Measurements from ENCODE around the gene SELENOW.

GRCh38 chr19:47806435-47806834, 27.9 kb downstream of the SELENOW start:
- TF ChIP-seq POLR2A (IDR thresholded peaks at IDR 0.05), result no peak
- TF ChIP-seq, protein P1, sequence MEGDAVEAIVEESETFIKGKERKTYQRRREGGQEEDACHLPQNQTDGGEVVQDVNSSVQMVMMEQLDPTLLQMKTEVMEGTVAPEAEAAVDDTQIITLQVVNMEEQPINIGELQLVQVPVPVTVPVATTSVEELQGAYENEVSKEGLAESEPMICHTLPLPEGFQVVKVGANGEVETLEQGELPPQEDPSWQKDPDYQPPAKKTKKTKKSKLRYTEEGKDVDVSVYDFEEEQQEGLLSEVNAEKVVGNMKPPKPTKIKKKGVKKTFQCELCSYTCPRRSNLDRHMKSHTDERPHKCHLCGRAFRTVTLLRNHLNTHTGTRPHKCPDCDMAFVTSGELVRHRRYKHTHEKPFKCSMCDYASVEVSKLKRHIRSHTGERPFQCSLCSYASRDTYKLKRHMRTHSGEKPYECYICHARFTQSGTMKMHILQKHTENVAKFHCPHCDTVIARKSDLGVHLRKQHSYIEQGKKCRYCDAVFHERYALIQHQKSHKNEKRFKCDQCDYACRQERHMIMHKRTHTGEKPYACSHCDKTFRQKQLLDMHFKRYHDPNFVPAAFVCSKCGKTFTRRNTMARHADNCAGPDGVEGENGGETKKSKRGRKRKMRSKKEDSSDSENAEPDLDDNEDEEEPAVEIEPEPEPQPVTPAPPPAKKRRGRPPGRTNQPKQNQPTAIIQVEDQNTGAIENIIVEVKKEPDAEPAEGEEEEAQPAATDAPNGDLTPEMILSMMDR (IDR thresholded peaks at IDR 0.05), result no peak

All from breast epithelium (tissue), 3 donors.